ENCODE data around the gene OPRL1.

Gene OPRL1

DNA sequence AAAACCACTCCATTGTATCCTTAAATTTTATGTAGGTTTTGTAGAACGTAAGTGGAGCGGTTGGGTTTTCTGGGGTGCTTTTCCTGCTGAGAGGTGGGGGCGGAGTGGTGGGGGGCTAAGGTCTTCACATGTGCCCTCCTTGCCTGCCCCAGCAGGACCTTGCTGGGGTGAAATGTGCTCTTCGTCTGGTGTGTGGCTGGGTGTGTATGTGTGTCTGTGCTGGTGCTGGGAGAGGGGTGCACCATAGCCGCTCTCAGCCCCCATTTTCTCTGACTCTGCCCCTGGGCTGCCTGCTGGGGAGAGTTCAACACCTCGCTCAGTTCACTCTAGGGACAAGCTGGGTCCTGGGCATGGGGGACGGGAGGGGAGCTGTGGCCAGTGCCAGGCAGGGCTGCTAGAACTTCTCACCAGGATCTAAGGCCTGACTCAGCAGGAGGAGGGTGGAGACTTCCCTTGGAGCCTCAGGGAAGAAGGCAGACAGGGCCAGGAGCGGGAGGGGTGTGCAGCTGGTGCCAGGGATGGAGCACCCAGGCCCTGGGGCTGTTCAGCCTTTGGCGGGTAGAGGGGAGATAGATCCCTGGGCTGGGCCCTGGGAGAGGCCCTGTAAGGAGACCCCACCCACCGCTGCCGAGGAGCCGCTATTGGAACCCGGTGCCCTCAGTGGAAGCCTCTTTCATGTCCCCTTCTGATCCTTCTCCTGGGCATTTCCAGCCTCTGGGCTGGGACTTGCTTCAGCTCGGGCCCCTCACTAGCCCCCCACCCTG is 35.2 kb upstream of the OPRL1 start:
- Histone ChIP-seq H3K27ac (ENCODE audit: low read depth, low read length) (no peak overlapping the region), H3K9ac (ENCODE audit: low read depth, low read length) (no peak overlapping the region), H3K9me3 (ENCODE audit: control insufficient read depth, insufficient read depth, low read length) (no peaks in the 10 kb centered on the region), H3K36me3 (ENCODE audit: control insufficient read depth, insufficient read depth, low read length) (no peaks in the 10 kb centered on the region), H3K4me3 (ENCODE audit: low read depth, low read length) (no peak overlapping the region), H3K27me3 (ENCODE audit: control insufficient read depth, insufficient read depth, low read length) (peaks cover 91% of the 10 kb centered on the region), H3K4me1 (ENCODE audit: control insufficient read depth, insufficient read depth, low read length) (peaks cover 16% of the 10 kb centered on the region; the same call in 1 of the 2 replicates)

DNA sequence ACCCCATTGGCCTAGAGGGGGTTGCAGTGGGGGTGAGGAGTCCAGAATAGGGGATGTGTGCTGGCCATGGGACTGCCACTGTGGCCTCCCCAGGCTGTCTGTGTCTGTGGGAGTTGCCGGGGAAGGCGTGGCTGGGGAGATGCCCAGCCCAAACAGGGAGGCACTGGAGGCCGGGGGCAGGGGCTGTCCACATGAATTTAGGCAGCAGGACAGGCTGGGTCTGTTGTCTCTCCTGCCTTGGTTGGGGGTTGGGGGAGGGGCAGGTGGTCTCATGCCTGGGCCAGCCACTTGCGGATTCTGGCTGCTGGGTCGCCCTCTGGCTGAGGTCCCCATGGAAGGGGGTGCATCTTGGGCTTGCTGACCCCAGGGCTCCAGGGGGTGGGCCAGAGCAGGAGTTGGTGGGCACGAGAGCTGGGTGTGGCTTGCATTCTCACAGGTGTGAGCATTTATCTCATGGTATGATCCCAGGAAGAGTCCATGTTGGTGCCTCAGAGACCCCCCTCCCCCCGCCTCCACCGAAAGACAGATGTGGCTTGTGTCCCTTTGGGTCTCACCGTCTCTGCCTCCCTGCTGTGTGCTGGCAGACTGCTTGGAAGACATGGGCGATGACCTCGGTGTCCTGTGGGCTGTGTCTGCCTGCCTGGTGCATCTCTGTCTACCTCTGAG is 34.4 kb upstream of the OPRL1 start:
- H3K4me1 ChIP-seq (ENCODE audit: control insufficient read depth, insufficient read depth, low read length): peaks cover 20% of the 10 kb centered on the region; the same call in 1 of the 2 replicates
- H3K9ac ChIP-seq (ENCODE audit: low read depth, low read length): no peak overlapping the region
- peaks cover 91% of the 10 kb centered on the region for H3K27me3 ChIP-seq (ENCODE audit: control insufficient read depth, insufficient read depth, low read length)
- no peaks in the 10 kb centered on the region for H3K36me3 ChIP-seq (ENCODE audit: control insufficient read depth, insufficient read depth, low read length)
- H3K4me3 ChIP-seq (ENCODE audit: low read depth, low read length): no peak overlapping the region
- H3K9me3 ChIP-seq (ENCODE audit: control insufficient read depth, insufficient read depth, low read length): no peaks in the 10 kb centered on the region
- H3K27ac ChIP-seq (ENCODE audit: low read depth, low read length): no peak overlapping the region

DNA sequence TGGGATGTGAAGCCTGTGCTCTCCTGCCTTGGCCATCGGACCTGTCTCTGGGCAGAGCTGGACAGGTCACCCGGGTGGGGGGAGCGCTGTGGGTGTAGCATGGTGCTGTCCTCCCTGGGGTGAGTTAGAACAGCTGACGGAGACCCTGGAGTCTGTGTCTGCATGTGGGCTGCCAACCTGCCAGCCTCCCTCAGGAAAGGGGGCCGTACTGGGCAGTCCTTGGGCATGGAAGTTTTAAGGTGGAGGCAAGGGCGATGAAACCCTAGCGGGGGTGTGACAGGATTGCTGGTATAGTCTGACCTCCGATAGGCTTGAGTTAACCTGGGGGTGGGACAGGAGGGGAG is 32.9 kb upstream of the OPRL1 start:
- H3K9me3 ChIP-seq (ENCODE audit: control insufficient read depth, insufficient read depth, low read length): no peaks in the 10 kb centered on the region
- peaks cover 87% of the 10 kb centered on the region for H3K27me3 ChIP-seq (ENCODE audit: control insufficient read depth, insufficient read depth, low read length)
- H3K27ac ChIP-seq (ENCODE audit: low read depth, low read length): no peak overlapping the region
- no peaks in the 10 kb centered on the region for H3K36me3 ChIP-seq (ENCODE audit: control insufficient read depth, insufficient read depth, low read length)
- H3K4me1 ChIP-seq (ENCODE audit: control insufficient read depth, insufficient read depth, low read length): peaks cover 17% of the 10 kb centered on the region; the same call in 1 of the 2 replicates
- no peak overlapping the region for H3K4me3 ChIP-seq (ENCODE audit: low read depth, low read length)
- H3K9ac ChIP-seq (ENCODE audit: low read depth, low read length): no peak overlapping the region

DNA sequence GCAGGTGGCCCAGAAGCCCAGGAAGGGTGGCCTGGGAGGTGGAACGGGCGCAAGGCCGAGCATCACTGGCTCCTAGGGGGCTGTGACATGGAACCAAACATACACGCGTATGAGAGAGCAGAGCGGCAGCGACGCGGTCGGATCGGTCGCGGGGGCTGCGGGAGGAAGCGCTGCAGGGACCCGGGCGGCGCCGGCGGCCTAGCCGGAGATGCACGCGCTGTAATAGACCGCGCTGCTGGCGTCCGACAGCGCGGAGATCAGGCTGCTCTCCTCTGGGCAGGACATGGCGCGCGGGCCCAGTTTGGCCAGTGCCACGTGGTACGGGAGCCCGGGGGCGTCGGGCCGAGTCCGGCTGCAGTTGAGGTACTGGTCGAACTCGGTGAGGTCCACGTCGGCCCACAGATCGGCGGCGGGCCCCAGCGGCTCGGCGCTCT is 31.9 kb upstream of the OPRL1 start:
- Histone ChIP-seq H3K9me3 (ENCODE audit: control insufficient read depth, insufficient read depth, low read length) (no peaks in the 10 kb centered on the region), H3K9ac (ENCODE audit: low read depth, low read length) (no peak overlapping the region), H3K27me3 (ENCODE audit: control insufficient read depth, insufficient read depth, low read length) (peaks cover 86% of the 10 kb centered on the region), H3K4me3 (ENCODE audit: low read depth, low read length) (peak overlapping the region; percentile 50; the same call in 1 of the 2 replicates), H3K36me3 (ENCODE audit: control insufficient read depth, insufficient read depth, low read length) (no peaks in the 10 kb centered on the region), H3K4me1 (ENCODE audit: control insufficient read depth, insufficient read depth, low read length) (peaks cover 14% of the 10 kb centered on the region; the same call in 1 of the 2 replicates), H3K27ac (ENCODE audit: low read depth, low read length) (no peak overlapping the region)

DNA sequence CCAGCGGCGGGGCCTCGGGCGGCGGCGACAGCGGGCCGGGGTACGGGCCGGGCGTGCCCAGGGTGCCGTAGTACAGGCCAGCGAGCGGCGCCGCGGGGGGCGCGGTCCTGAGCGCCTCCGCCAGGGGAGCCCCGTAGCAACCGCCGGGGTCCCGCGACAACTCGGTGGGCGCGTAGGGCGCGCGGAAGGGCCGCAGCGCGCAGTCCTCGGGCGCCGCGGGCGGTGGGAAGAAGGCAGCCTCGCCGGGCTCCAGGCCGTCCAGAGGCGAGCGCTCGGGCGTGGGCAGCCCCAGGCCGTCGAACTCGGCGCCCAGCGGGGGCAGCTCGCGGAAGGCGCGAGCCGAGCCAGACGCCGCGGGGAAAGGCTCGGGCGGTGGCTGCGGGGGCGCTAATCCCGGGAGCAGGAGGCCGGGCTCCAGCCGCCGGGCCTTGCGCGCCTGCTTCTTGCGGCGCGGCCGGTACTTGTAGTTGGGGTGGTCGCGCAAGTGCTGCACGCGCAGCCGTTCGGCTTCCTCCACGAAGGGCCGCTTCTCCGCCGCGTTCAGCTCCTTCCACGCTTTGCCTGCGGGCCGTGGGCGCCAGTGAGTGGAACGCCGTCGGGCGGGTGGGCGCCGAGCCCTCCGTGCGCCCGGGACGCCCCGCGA is 31.4 kb upstream of the OPRL1 start:
- no peak overlapping the region for H3K9ac ChIP-seq (ENCODE audit: low read depth, low read length)
- H3K27ac ChIP-seq (ENCODE audit: low read depth, low read length): no peak overlapping the region
- H3K4me1 ChIP-seq (ENCODE audit: control insufficient read depth, insufficient read depth, low read length): peaks cover 16% of the 10 kb centered on the region; the same call in 1 of the 2 replicates

DNA sequence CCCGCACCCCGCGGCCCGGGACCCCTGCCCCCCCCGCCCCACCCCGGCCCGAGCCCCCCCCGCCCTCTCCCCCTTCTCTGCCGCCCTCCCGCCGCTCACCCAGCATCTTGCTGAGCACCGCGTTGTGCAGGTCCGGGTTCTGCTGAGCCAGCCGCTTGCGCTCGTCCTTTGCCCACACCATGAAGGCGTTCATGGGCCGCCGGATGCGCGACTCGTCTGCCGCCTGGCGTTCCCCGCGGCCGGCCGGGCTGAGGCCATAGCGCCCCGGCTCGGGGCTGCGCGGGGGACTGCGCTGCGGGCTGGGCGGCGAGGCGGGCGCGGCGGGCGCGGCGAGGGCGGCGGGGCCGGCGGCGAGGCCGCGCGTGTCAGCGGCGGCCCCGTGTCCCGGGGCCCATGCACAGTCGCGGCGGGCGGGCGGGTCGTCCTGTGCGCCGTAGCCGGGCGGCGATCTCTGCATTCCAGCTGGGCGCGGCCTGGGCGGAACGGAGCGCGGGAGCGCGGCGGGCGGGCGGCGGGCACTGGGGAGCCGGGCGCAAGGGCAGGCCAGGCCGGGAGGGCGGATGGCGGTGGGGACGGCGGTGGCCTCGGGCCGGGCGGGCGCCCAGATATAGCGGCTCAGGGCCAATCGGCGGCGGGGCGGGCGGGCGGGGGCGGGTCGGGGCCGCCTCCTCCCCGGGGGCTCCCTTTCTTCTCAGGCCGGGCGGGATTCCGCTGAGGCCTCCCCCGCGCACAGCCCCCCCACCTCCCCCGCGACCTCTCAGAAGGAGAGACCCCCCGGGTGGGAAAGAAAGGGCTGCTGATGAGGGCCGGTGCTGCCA is 30.6 kb upstream of the OPRL1 start, which contains the start of gene SOX18:
SOX18 (minus strand) TSS at position 580 of the 818 bp plus-strand sequence; CDS start at position 457, 123 bp downstream.
- peaks cover 76% of the 10 kb centered on the region for H3K27me3 ChIP-seq (ENCODE audit: control insufficient read depth, insufficient read depth, low read length)
- H3K36me3 ChIP-seq (ENCODE audit: control insufficient read depth, insufficient read depth, low read length): no peaks in the 10 kb centered on the region
- H3K4me3 ChIP-seq (ENCODE audit: low read depth, low read length): peak within 1 kb of the TSS; percentile 50; the same call in 1 of the 2 replicates
- H3K27ac ChIP-seq (ENCODE audit: low read depth, low read length): no peak within 1 kb of the TSS
- H3K9ac ChIP-seq (ENCODE audit: low read depth, low read length): no peak within 1 kb of the TSS
- peaks cover 23% of the 10 kb centered on the region for H3K4me1 ChIP-seq (ENCODE audit: control insufficient read depth, insufficient read depth, low read length)
- no peaks in the 10 kb centered on the region for H3K9me3 ChIP-seq (ENCODE audit: control insufficient read depth, insufficient read depth, low read length)

More for the DNA sequence above, 31.4 kb upstream of the OPRL1 start:
- Histone ChIP-seq H3K4me3 (ENCODE audit: low read depth, low read length) (peak overlapping the region; percentile 50; the same call in 1 of the 2 replicates), H3K9me3 (ENCODE audit: control insufficient read depth, insufficient read depth, low read length) (no peaks in the 10 kb centered on the region), H3K36me3 (ENCODE audit: control insufficient read depth, insufficient read depth, low read length) (no peaks in the 10 kb centered on the region), H3K27me3 (ENCODE audit: control insufficient read depth, insufficient read depth, low read length) (peaks cover 84% of the 10 kb centered on the region)

DNA sequence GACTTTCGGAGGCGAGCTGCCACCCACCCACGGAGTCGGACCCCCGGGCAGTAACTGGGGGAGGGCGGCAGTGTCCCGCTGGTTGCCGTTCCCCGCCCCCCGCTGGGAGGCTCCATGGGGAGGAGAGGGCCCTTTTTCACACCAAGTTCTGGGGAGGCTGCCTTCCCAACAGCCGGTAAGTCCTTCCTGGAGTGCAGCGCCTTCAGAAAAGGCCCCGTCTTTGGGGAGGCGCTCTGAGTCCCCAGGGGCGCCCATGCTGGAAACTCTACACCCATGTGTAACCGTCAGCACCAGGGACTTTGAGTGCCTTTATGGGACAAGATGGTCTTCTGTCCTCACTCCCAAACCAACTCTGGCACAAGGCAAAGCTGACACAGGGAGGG is 30.0 kb upstream of the OPRL1 start:
- H3K4me3 ChIP-seq (ENCODE audit: low read depth, low read length): no peak overlapping the region; the same call in 1 of the 2 replicates
- H3K27me3 ChIP-seq (ENCODE audit: control insufficient read depth, insufficient read depth, low read length): peaks cover 70% of the 10 kb centered on the region
- peaks cover 27% of the 10 kb centered on the region for H3K4me1 ChIP-seq (ENCODE audit: control insufficient read depth, insufficient read depth, low read length)
- no peak overlapping the region for H3K27ac ChIP-seq (ENCODE audit: low read depth, low read length)
- no peak overlapping the region for H3K9ac ChIP-seq (ENCODE audit: low read depth, low read length)
- H3K36me3 ChIP-seq (ENCODE audit: control insufficient read depth, insufficient read depth, low read length): no peaks in the 10 kb centered on the region
- H3K9me3 ChIP-seq (ENCODE audit: control insufficient read depth, insufficient read depth, low read length): no peaks in the 10 kb centered on the region

DNA sequence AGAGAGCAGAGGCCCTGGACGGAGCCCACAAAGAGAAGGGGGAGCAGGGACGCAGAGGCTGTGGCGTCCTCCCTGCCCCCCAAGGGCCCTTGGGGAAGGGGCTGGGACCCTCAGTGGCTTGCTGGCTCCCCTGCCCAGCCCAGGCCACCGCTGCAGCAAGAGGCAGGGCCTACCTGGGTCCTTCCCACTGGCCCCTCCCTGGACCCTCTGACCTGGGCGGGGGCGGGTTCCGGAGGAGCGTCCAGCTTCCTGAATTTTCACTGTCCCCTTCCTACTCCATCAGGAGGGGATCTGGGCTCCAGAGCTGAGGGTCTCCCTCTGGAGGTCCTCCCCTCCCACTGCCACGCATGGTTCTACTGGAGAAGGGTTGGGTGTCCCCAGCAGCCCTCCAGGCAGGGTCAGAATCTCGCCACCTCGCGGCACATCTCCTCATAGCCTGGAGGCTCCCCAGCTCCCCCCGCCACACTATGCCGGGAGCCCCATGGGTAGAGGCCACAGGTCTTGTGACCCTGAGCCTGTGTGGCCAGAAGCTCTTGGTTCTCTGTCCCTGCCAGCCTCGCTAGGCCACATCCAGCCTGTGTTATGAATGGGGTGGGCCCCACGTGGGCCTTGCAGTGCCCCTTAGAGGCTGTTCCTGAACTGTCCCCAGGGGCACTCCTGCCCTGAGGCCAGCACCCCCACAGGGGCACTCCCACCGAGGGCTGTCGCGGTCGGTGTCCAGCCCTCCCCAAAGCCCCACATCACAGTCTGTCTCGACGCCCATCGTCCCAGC is 29.4 kb upstream of the OPRL1 start:
- Histone ChIP-seq H3K36me3 (ENCODE audit: control insufficient read depth, insufficient read depth, low read length) (no peaks in the 10 kb centered on the region), H3K27ac (ENCODE audit: low read depth, low read length) (no peak overlapping the region), H3K4me3 (ENCODE audit: low read depth, low read length) (no peak overlapping the region; the same call in 1 of the 2 replicates), H3K27me3 (ENCODE audit: control insufficient read depth, insufficient read depth, low read length) (peaks cover 64% of the 10 kb centered on the region), H3K9ac (ENCODE audit: low read depth, low read length) (no peak overlapping the region), H3K4me1 (ENCODE audit: control insufficient read depth, insufficient read depth, low read length) (peaks cover 22% of the 10 kb centered on the region), H3K9me3 (ENCODE audit: control insufficient read depth, insufficient read depth, low read length) (no peaks in the 10 kb centered on the region)

DNA sequence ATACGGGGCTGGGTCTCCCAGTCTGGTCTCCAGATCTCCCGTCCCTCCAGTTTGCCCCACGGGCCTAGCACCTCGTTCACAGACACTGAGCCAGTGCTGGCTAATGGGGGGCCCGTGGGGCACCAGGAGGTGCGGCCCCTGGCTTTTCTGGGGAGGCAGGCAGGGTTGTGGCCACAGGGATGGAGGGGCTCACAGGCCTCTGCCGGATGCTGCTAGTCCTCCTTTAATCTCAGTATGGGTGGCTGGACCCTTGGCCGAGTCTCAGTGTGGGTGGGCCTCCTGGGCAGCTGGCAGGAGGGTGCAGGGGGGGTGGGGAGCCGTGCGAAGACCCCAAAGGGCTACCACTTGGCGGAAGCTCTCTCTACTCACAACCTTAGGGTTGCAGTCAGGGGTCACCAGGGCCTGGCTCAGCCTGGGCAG is 28.8 kb upstream of the OPRL1 start:
- H3K27ac ChIP-seq (ENCODE audit: low read depth, low read length): no peak overlapping the region
- no peak overlapping the region for H3K9ac ChIP-seq (ENCODE audit: low read depth, low read length)
- peaks cover 58% of the 10 kb centered on the region for H3K27me3 ChIP-seq (ENCODE audit: control insufficient read depth, insufficient read depth, low read length)

More for the DNA sequence above, 28.8 kb upstream of the OPRL1 start:
- Histone ChIP-seq H3K4me3 (ENCODE audit: low read depth, low read length) (no peak overlapping the region), H3K36me3 (ENCODE audit: control insufficient read depth, insufficient read depth, low read length) (no peaks in the 10 kb centered on the region), H3K4me1 (ENCODE audit: control insufficient read depth, insufficient read depth, low read length) (peaks cover 16% of the 10 kb centered on the region), H3K9me3 (ENCODE audit: control insufficient read depth, insufficient read depth, low read length) (no peaks in the 10 kb centered on the region)
